HUES48 (cell line): Measurements from ENCODE around the gene MGST3.
A peak's percentile ranks its signal among the peaks of the same experiment; 100 is the strongest.
"Not testable (repeated sequence)": the region's sequence is repeated elsewhere in the genome, so short reads cannot be mapped to it uniquely, and the experiment has no call there.

Experiments
- H3K27ac ChIP-seq: one replicate; pipeline ENCODE4 v1.7.0; 2013; ENCODE audit warnings: low read depth, low read length, inconsistent platforms
- H3K27me3 ChIP-seq: 2 replicates; pipeline ENCODE4 v1.6.1; 2013; ENCODE audit warnings: mild to moderate bottlenecking, low read length; ENCODE audit not compliant: control insufficient read depth, insufficient read depth
- H3K36me3 ChIP-seq: 2 replicates; pipeline ENCODE4 v1.6.1; 2013; ENCODE audit warnings: low read length; ENCODE audit not compliant: control insufficient read depth, insufficient read depth
- H3K4me1 ChIP-seq: 2 replicates; pipeline ENCODE4 v1.6.1; 2013; ENCODE audit warnings: mild to moderate bottlenecking, low read length; ENCODE audit not compliant: control insufficient read depth, insufficient read depth
- H3K4me3 ChIP-seq: 2 replicates; pipeline ENCODE4 v1.5.1; 2013; ENCODE audit warnings: mild to moderate bottlenecking, low read depth, low read length
- H3K9ac ChIP-seq: 2 replicates; pipeline ENCODE4 v1.6.1; 2013; ENCODE audit warnings: mild to moderate bottlenecking, low read depth, low read length, moderate library complexity
- H3K9me3 ChIP-seq: 2 replicates; pipeline ENCODE4 v1.6.1; 2013; ENCODE audit warnings: low read length; ENCODE audit not compliant: control insufficient read depth, insufficient read depth

MGST3 gene

GRCh38 chr1:165629848-165630628 lies 996 bp upstream of the MGST3 start:
- H3K4me1 ChIP-seq, result peaks cover 24% of the 10 kb centered on the region
- no peaks in the 10 kb centered on the region for H3K36me3 ChIP-seq
- H3K27ac ChIP-seq, result peak overlapping the region; percentile 97
- H3K4me3 ChIP-seq, result peak overlapping the region; percentile 80
- H3K9me3 ChIP-seq, result no peaks in the 10 kb centered on the region
- H3K27me3 ChIP-seq, result peaks cover 3% of the 10 kb centered on the region; the same call in 1 of the 2 replicates
- H3K9ac ChIP-seq, result peak overlapping the region; percentile 85

- no peaks in the 10 kb centered on the region for H3K36me3 ChIP-seq
- peak overlapping the region; percentile 97 for H3K27ac ChIP-seq
- 0 out of 2 replicates have a peak overlapping the region, but pooled peaks have one; percentile 10 for H3K9ac ChIP-seq
Observed at GRCh38 chr1:165631342-165632151, 513 bp downstream of the MGST3 start.

GRCh38 chr1:165632152-165632469 lies 1.1 kb downstream of the MGST3 start:
- H3K36me3 ChIP-seq, result no peaks in the 10 kb centered on the region
- H3K4me1 ChIP-seq, result peaks cover 31% of the 10 kb centered on the region
- no peaks in the 10 kb centered on the region for H3K9me3 ChIP-seq
- H3K27me3 ChIP-seq, result peaks cover 3% of the 10 kb centered on the region; the same call in 1 of the 2 replicates
- H3K27ac ChIP-seq, result peak overlapping the region; percentile 97
- H3K9ac ChIP-seq, result no peak overlapping the region
- peak overlapping the region; percentile 80 for H3K4me3 ChIP-seq

More at GRCh38 chr1:165631342-165632151, 513 bp downstream of the MGST3 start:
- peak overlapping the region; percentile 80 for H3K4me3 ChIP-seq
- H3K4me1 ChIP-seq, result peaks cover 31% of the 10 kb centered on the region
- H3K27me3 ChIP-seq, result peaks cover 3% of the 10 kb centered on the region; the same call in 1 of the 2 replicates
- H3K9me3 ChIP-seq, result no peaks in the 10 kb centered on the region

DNA sequence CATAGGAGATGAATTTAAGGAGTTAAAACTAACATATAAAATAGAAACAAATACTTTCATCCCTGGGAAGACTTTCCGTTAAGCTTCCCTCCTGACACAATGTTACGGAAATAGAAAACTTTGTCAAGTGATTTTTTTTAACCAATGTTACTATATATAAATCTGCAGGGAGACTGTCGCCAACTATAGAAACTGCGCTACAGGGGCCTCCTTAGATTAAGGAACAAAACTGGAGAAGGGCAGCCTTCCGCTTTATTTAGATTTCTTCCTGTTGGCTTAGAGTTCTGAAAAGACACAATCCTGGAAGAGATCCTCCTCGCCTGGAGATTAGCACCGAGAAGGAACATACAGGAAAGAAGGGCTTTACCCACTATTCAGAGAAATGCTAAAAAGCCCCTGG lies 1.5 kb downstream of the MGST3 start:
- Histone ChIP-seq H3K36me3 (no peaks in the 10 kb centered on the region), H3K4me3 (peak overlapping the region; percentile 80), H3K27ac (no peak overlapping the region), H3K27me3 (peaks cover 3% of the 10 kb centered on the region; the same call in 1 of the 2 replicates), H3K9me3 (no peaks in the 10 kb centered on the region), H3K4me1 (peaks cover 34% of the 10 kb centered on the region), H3K9ac (no peak overlapping the region)

GRCh38 chr1:165633614-165634013 lies 2.6 kb downstream of the MGST3 start:
- H3K27me3 ChIP-seq, result peaks cover 3% of the 10 kb centered on the region; the same call in 1 of the 2 replicates
- no peaks in the 10 kb centered on the region for H3K36me3 ChIP-seq
- H3K9me3 ChIP-seq, result no peaks in the 10 kb centered on the region
- H3K27ac ChIP-seq, result no peak overlapping the region
- H3K4me3 ChIP-seq, result no peak overlapping the region
- no peak overlapping the region for H3K9ac ChIP-seq
- peaks cover 39% of the 10 kb centered on the region for H3K4me1 ChIP-seq

DNA sequence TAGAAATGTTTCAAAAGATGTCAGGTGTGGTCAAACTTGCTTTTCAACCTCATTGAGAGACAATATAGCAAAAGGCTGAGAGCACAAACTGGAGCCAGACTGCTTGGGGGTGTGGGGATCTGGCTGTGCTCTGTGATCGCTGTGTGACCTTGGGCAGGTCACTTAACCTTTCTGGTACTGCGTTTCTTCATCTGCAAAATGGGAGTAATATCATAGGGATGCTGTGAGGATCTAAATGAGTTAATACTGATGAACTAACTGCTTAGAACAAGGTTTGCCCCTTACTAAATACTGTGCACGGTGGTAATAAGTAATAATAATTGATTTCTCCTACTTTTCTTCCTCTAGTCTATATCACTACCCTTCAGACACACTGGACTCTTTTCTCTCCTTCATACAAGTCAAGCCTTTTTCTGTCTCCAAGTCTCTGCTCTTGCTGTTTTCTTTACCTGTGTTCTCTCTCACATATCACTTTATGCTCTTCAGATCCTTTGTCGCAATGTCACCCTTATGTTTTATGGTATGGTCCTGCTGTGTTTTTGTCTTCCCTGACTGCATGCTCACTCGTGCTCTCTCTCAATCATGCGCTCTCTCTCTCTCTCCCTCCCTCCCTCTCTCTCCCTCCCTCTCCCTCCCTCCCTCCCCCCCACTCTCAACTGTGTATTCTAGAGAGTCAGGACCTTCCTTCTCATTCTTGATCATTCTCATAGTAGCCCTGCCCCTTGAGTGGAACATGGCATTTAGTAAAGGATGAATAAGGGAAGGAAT lies 3.3 kb downstream of the MGST3 start:
- Histone ChIP-seq H3K27me3 (no peaks in the 10 kb centered on the region), H3K4me1 (peaks cover 39% of the 10 kb centered on the region), H3K27ac (no peak overlapping the region), H3K36me3 (no peaks in the 10 kb centered on the region), H3K9me3 (no peaks in the 10 kb centered on the region), H3K4me3 (peak overlapping the region; percentile 33; the same call in 1 of the 2 replicates), H3K9ac (no peak overlapping the region)

DNA sequence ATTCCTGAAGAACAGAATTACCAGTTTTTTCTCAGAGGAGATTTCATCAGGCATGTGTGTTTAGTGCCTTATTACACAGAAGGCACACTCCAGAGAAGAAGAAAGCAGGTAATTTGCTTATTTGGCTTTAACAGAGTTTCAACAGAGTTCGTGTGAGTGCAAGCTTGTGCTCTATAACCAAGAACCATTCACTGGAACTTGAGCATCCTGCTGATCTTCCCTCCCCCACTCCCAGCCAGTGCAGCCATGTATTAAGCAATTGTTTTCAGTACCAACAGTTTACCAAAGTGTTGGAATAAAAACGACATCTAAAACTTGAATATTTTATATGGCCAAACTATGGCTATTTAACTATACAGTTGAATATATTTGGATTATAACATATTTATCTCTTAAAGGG lies 4.3 kb downstream of the MGST3 start:
- Histone ChIP-seq H3K4me3 (no peak overlapping the region), H3K27me3 (no peaks in the 10 kb centered on the region), H3K9ac (no peak overlapping the region), H3K4me1 (peaks cover 34% of the 10 kb centered on the region), H3K27ac (no peak overlapping the region), H3K36me3 (no peaks in the 10 kb centered on the region), H3K9me3 (no peaks in the 10 kb centered on the region)

DNA sequence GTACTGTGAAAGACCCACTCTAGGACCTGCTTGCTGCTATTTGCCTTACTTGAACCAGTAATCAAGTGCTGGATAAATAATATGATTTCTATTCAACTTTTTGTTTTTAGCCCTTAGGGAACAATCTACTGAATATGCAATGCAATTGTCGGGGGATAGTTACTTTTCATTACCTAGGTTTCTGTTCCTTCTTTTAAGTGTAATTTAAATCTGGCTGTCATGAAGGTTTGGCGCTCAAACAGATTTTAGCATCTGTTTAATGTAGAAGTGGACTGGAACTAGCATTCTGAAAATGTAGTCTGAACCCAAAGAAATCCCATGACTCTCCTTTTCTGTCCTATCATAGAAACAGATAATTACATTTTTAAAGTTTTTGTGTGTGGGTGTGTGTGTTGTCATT lies 4.8 kb downstream of the MGST3 start:
- Histone ChIP-seq H3K9ac (no peak overlapping the region), H3K9me3 (no peaks in the 10 kb centered on the region), H3K27me3 (no peaks in the 10 kb centered on the region), H3K36me3 (no peaks in the 10 kb centered on the region), H3K27ac (no peak overlapping the region), H3K4me3 (no peak overlapping the region), H3K4me1 (peaks cover 34% of the 10 kb centered on the region)

DNA sequence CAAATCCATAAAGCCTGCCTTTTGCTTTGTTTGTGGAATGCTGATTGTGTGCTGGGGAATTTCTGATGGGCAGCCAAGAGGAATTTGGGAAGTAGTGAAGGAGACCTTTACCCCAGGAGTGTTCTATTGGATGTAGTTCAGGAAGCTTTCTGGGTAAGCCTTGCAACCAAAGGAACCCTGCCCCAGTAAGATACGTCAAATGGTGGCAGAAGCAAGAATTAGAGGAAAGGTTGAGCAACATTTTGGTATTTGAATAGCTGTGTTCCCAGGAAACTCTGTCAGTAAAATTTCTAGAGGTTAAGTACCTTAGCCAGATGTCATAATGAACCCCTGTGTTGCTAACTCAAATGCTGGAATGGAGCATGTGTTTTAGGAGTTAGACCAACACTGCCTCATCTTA lies 6.4 kb downstream of the MGST3 start:
- H3K9me3 ChIP-seq, result no peaks in the 10 kb centered on the region
- no peaks in the 10 kb centered on the region for H3K36me3 ChIP-seq
- H3K4me3 ChIP-seq, result no peak overlapping the region
- H3K27ac ChIP-seq, result no peak overlapping the region
- H3K4me1 ChIP-seq, result peaks cover 29% of the 10 kb centered on the region
- no peaks in the 10 kb centered on the region for H3K27me3 ChIP-seq
- H3K9ac ChIP-seq, result no peak overlapping the region

- not testable (repeated sequence) for H3K36me3 ChIP-seq, H3K9ac ChIP-seq, H3K27me3 ChIP-seq, H3K27ac ChIP-seq, H3K9me3 ChIP-seq, H3K4me3 ChIP-seq
- H3K4me1 ChIP-seq, result peaks cover 21% of the 10 kb centered on the region
Observed at GRCh38 chr1:165638211-165638610, 7.2 kb downstream of the MGST3 start.
